ENCODE measurements around the gene TUBGCP3. TPM values are rescaled to one million over a fixed set of nuclear protein-coding genes. Genes with fewer than 3 reads are reported as not detected.

TUBGCP3 gene
- total RNA-seq, 1 donor from 2014 or later: 16.4 TPM

DNA sequence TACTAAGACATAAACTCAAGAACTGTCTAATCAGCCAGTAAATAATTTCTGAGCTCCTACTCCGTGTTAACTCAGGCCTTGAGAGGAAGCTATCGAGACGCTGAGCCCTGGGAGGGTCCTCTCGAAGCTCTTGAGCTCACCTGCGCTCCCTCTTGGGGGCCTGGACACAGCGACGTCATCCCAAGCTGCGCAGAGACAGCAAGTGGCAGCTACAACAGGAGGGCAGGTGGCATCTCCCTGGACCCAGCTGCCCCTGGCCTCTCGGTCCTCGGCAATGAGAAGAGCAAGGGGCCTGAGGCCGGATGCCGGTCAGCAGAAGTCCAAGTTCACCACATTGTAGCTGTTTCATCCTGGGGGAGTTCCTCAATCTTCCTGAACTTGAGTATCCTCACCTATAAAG is 30.5 kb upstream of the TUBGCP3 start:
- intact Hi-C loops (cut with DNase I): no loop called here
- DNase-seq (ENCODE audit: missing footprints) (no peak), ATAC-seq (no peak)

DNA sequence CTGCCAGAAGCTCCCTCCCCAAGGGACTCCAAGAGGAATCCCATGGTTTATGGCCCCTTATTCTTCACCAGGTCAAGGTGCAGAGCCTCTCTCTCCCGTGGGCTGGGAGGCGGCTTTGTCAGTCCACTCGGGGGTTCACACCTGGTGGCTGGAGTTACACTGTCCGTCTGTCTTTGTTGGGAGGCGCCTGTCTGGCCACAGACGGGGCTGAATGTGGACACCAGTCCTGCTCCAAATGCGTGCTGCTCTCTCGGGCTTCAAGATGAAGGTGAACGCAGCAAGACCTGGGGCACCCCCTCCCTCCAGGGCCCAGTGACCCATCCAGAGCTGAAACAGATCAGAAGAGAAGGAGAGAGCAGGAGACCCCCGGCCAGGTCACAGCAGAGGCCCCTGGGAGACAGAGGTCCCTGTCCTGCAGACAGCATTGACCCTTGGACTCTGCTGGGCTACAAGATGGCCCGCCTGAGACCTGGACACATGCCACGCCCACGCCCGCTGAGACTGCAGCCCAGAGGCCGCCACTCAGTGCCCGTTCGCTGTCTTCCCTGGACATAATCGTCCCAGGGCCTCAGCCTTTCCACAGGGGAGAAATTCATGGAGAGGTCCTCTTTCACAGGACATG is 29.9 kb upstream of the TUBGCP3 start:
- ATAC-seq (no peak), DNase-seq (ENCODE audit: missing footprints) (no peak)
- intact Hi-C loops (cut with DNase I): no loop called here

DNA sequence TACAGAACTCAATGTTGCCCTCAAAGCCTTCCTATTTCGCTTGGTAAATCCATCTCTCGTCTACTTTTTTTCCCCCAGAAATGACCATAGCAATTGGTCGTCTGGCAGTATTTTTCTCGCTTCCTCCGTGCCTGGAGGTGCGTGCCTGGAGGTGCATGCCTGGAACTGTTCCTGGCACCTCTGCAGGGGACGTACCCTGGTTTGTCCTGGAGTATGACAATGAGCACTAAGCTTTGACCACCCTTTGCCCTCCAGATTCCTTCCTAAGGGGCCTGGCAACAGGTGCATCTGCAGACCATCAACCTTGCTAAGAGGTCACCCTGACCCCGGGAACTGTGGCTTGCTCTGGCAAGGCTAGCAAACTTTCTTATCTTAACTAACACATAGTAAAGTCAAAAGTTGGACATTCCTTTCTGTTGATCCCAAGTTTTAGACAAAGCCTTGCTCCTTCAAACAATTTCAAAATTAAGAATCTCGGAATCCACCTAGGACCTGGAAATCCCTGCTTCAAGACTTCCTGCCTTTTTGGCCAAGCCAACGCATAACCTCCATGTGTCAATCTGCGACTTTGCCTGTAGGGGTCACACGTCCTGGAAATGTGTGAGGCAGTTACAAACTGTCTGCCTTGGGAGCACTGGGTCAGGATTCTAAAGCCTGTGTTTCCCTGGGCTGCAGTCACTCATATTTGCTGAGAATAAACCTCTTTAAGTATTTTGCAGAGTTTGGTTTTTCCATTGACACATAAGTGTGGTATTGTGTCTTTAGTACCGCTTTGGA is 28.8 kb upstream of the TUBGCP3 start:
- ATAC-seq: no peak
- intact Hi-C loops (cut with DNase I): no loop called here
- DNase-seq (ENCODE audit: missing footprints): no peak

DNA sequence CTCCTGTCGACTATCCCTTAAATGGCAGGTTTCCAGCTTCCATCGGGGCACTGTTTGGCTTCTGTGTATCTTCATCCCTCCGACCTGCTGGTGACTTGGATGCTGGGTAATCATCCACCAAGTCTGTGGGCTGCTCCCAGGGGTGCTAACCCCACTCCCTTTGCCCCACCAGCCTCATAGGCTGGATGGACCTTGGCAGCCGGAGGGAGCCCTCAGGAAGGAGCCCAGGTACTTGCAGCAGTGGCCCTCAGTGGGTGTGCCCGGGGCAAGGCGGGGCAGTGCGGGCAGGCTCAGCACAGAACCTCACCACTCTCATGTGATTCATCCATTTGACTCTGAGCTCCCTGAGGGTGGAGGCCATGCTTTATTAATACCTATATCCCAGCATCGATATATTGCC is 27.4 kb upstream of the TUBGCP3 start:
- ATAC-seq: no peak
- intact Hi-C loops (cut with DNase I): no loop called here
- DNase-seq (ENCODE audit: missing footprints): no peak

DNA sequence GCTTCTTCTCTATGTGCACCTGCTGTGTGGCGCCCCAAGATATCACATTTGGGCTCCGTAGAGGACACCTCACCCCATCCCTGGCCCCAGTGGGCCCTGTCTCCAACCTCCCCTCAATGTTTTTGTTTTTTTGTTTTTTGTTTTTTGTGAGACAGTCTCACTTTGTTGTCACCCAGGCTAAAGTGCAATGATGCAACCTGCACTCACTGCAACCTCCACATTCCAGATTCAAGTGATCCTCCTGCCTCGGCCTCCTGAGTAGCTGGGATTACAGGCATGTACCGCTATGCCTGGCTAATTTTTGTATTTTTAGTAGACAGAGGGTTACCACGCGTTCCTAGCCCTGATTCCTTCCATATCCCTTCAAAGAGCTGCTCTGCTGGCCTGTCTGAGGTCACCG is 26.9 kb upstream of the TUBGCP3 start:
- intact Hi-C loops (cut with DNase I): no loop called here
- no peak for DNase-seq (ENCODE audit: missing footprints)
- ATAC-seq: no peak

DNA sequence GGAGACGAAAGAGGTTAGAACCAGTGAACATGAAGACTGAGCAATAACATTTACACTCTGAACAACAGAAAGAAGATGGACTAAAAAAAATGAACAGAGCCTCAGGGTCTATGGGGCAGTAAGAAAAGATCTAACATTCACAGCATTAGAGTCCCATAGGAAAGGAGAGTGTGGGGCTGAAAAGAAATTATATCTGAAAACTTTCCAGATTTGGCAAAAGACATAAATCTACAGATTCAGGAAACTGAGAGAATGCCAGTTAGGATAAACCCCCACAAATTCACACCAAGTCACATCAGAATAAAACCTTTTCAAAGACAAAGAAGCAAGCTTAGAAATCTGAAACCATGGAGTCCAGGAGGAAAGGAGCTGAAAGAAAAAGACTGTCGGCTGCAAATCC is 20.3 kb upstream of the TUBGCP3 start:
- intact Hi-C loops (cut with DNase I): loop anchor here (5.0 kb wide), 2 partner anchors 1076 to 1136 kb away; no protein-coding TSS in a partner anchor

DNA sequence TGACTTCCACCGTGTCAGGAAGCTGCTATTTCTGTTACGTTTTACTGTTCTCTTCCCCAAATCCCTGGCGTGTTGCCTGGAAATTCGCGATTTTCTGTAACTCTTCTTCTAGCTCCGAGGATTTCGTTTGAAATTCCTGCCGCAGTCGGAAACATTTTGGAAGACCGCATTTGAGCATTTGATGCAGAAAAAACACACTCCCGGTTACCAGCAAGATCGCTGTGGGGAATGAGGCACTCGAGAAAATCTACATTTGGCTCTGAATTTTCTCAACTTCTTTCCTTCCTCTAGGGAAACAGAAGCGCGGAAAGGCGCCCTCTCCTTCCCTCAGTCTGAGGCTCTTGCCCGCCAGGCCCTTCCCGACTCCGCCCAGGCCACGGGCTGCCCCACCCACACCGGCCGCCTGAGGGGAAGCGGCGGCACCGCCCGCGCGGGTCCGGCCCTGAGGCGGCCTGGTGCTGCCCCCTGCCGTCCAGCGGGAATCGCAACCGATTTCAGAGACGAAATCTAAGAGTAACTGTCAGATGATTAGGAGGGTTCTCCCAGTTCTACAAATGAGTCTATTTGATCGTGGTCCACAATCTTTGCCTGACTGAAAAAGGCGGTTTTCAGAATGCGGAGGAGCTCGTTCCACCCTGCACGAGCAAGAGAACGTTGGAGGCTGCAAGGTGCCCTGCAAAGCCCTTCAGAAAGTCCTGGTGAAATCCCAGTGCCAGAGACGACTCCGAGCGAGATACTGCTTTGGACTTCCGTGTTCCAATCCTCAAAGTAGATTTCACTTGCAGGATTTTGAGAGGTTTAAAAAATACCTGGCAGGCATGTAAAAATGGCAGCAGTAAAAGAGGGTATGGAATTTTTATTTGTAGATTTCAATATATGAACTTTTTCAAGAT is 18.4 kb upstream of the TUBGCP3 start:
- DNase-seq (ENCODE audit: missing footprints): peak; percentile 97
- intact Hi-C loops (cut with DNase I): loop anchor here (5.0 kb wide), 2 partner anchors 1074 to 1134 kb away; no protein-coding TSS in a partner anchor
- ATAC-seq: peak; percentile 100

More for the DNA sequence above, 20.3 kb upstream of the TUBGCP3 start:
- DNase-seq (ENCODE audit: missing footprints) (no peak), ATAC-seq (no peak)

DNA sequence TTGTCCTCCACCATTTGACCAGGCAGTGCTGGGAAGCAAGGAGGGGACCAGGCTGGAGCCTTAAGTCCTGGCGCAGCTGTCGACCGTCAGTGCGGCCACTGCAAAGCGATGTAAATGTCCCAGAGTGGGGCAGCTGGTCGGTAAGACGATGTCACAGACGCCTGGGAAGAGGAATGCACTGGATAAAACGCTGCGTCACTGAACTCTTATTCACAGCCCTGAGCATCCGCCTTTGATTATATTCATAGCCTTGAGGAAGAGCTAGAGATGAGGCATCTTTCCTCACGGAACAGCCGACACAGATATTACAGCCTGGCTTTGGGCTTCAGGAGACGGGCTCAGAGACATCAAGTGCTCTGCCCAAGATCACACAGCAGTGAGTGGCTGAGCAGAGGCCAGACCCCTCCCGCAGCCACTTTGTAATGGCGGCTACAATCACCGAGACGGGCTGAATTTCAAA is 17.6 kb upstream of the TUBGCP3 start:
- intact Hi-C loops (cut with DNase I): loop anchor here (5.0 kb wide), 2 partner anchors 1073 to 1133 kb away; no protein-coding TSS in a partner anchor
- no peak for DNase-seq (ENCODE audit: missing footprints)
- ATAC-seq: no peak

DNA sequence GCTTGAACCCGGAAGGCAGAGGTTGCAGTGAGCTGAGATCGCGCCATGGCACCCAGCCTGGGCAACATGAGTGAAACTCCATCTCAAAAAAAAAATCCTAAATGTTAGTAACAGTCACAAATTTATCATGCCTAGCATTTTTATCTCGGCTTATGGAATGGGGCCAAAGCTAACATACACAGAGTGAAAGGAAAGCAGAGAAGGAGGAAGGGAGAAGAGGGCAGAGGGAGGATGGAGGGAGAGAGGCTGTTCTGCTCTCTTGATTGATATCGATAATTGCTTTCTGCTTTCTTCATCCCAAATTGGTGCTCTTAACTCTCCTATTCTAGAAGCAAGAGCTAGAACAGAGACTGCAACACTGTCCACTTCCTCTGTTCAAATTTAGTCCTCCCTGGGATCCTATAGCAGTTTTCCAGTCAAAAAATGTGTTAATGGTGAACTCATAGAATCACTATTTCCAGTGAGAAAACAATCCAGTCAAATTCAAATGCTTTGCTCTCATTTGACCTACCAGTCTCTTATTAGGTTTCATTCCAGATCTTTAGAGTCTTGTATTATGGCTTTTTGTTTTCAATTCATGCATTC is 15.8 kb upstream of the TUBGCP3 start:
- DNase-seq (ENCODE audit: missing footprints) (no peak), ATAC-seq (no peak)
- intact Hi-C loops (cut with DNase I): no loop called here

DNA sequence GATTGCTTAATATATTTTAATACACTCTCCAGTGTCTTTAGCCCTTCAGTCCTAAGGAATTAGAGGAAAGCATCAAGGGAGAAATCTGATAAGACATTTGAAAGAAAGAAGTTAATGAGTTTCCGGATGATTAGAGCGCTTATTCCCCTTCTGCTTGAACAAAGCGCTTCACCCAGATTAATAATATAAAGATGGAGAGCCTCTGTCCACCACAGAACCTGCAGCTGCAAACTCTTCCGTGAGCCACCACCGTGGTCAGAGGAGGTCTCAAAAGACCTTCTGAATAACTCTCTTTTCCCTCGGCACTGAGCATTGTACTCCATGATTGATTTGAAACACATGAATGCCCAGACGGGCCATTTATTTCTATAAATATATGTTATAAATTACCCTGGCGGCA is 14.2 kb upstream of the TUBGCP3 start:
- intact Hi-C loops (cut with DNase I): no loop called here
- ATAC-seq (no peak), DNase-seq (ENCODE audit: missing footprints) (no peak)

DNA sequence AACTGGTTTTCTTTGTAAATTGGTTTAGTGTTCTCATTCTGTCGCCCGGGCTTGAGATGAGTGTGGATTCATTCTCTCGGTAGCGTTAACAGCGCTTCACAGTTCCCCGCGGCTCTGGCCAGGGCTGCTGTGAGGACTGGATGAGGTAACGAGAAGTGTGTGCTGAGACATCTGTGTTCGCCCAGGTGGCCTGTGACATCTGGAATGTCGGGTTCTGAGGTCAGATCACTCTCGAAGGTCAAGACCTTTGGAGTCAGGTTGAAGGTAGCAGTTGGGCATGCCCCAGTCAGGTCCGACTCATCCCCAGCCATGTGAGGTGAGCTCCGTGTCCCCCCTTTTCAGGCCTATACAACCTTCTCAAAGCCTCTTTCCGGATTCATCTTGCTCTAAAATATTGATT is 13.4 kb upstream of the TUBGCP3 start:
- no peak for ATAC-seq
- intact Hi-C loops (cut with DNase I): no loop called here
- DNase-seq (ENCODE audit: missing footprints): no peak

DNA sequence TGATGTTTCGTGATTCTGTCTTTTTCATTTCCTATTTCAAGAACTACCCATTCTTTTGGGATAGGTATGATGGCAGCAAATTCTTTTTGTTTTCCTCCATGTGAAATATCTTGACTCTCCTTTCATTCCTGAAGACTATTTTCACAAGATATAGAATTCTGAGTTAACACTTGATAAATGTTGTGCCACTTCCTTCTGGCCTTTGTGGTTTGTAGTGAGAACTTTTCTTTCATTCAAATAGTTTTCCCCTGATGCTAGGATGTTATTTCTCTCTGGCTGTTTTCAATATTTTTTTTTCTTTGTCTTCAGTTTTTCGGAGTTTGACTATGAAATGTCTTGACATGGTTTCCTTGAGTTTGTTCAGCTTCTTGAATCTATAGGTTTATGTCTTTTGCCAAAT is 8.3 kb upstream of the TUBGCP3 start:
- no peak for ATAC-seq
- intact Hi-C loops (cut with DNase I): no loop called here

DNA sequence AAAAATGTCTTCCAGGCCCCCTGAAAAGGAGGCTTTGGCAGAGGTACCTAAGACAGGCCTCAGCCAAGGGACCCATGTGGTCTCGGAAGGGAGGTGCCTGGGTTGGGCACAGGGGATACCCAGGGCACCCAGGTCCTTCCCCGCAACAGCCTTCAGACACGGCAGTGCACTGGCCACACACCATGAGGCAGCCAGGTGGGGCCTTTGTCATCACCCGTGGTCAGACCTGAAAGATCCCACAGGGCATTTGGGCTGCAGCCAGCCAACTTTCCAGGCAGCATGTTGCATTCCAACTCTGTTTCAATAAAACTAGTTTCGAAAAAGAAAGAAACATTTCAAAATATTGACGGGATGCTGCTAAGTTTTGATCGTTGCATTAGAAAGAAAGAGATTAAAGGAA is 4.7 kb upstream of the TUBGCP3 start:
- intact Hi-C loops (cut with DNase I): no loop called here

More for the DNA sequence above, 8.3 kb upstream of the TUBGCP3 start:
- DNase-seq (ENCODE audit: missing footprints): no peak

DNA sequence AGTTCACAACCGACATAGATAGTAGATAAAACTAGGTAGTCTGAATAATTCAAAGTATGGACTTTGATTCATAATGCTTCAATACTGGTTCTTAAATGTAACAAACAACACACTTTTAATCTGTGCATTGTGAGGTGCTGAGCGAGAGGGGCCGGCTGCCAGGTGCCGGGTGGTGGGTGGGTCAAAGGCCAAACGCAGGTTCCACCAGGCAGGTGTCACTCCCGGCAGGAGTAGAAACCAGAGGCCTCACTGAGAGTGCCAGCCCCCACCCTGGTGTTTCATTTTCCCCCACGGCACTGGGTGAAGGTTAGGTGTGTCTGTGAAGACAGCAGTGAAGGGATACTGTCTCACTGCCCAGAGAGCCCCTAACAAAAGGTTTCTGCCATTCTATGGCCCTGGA is 4.2 kb upstream of the TUBGCP3 start:
- ATAC-seq (no peak), DNase-seq (ENCODE audit: missing footprints) (no peak)
- intact Hi-C loops (cut with DNase I): no loop called here

More for the DNA sequence above, 4.7 kb upstream of the TUBGCP3 start:
- DNase-seq (ENCODE audit: missing footprints): no peak
- no peak for ATAC-seq

DNA sequence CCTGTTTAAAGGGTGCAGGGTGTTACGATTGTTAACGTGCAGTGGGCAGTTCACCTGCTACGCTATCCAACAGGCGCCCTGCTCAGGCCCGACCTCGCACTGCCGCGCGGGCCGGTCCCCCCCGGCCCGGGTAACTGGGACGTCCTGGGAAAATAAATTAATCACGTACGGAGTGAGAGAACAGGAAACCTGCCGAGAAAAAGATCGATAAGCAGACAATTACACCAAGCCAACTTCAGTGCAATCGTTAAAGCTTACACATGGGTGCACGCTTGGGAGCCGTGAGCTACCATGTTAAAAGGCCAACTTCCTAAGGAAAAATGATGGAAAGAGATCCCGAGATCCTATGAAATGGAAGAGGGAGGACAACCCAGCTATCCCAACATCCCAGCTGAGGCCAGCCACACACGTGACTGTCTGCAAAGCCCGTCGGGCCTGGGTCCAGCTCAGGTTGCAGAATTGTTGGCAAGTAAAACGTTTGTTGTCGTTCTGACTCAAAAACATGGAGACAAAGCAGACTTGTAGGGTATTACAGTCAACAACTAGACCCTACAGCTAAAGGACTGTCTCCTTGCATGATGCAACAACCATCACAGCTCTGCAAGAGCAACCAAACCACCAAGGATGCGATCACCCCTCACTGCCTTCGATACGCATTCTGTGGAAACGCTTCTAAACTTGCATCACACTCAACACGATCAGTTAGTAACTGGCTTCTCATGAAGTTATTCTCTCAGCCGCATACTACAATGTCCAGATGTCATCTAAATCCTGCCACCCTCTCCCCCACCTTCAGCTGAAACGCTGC is 741 bp upstream of the TUBGCP3 start:
- intact Hi-C loops (cut with DNase I): no loop called here
- ATAC-seq (no peak), DNase-seq (ENCODE audit: missing footprints) (no peak)

DNA sequence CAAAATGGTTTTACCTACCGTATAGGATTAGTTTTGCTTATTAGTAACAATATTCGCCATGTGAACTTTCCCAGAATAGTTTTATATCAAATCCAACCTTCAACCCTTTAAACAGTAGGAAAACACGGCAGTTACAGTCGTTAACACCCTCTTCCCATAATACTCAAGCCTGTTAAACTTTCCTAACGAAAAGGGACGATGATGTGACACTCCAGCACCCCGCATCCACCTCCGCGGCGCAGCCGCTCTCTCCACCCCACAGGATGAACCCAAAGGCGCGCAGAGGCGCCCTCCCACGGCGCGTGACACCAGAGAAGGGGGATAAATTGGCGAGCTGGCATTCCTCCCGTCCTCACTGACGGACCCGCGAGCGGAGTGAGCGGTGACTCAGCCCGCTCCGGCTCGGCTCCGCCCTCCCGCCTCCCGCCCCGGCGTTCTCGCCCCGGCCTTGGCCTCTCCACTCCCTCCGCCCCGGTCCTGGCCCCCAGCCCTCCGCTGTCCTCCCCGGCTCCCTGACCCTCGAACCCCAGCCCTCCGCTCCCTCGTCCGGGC is 665 bp downstream of the TUBGCP3 start:
- intact Hi-C loops (cut with DNase I): no loop called here
- ATAC-seq (peak; percentile 90), DNase-seq (ENCODE audit: missing footprints) (peak; percentile 93)

DNA sequence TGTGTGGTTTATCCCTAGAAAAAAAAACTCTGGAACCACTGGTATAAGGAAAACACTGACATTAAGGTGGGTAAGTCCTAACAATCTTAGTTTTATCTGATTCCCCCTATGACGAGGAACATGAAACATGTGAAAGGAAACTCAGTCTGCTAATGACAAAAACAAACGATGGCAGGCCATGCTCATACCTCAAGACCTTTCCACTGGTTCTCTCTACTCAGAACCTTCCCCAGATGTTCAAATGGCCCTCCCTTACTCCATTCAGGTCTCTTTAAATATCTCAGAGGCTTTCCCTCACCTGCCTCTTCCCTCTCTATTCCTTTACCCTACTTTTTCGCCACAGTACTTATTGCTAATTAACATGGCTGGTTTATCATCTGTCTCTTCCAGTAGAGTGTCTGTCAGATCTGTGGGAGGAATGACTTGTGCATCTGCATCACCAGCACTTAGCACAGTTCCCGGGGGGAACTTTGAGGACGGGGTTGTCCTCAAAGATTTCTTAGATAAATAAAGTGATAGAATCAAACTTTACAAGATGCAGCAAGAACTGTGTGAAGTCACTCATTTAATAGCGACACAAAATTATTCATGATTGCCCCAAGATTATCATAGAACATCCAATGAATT is 1.5 kb downstream of the TUBGCP3 start:
- no peak for ATAC-seq
- DNase-seq (ENCODE audit: missing footprints): no peak
- intact Hi-C loops (cut with DNase I): no loop called here
